ENCODE results near the gene SEMA5A. TPM values are rescaled to one million over a fixed set of nuclear protein-coding genes. Genes with fewer than 3 reads are reported as not detected.
A peak's percentile ranks its signal among the peaks of the same experiment; 100 is the strongest.

The SEMA5A gene
- polyA plus RNA-seq, 1 experiment = 98.4 TPM

DNA sequence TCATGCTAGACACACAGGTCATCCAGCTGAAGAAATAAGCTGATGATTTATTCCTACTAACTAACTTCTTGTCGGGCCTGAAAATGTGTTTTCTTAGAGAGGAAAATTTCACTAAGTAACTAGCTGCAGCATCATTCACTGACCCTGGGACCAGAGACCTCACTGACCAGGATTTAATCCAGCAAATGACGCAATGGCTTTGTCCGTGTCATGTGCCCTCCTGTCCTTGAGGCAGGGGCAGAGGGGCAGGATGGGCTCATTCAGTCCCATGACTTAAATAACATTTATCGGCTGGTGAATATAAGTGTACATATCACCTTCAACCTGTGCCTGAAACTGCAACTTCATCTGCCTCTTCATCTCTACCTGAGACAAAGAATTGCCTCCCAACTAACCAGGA is 154.8 kb downstream of the SEMA5A start:
- no peak overlapping the region for H3K4me3 ChIP-seq (ENCODE audit: low read depth, low read length)
- ChIA-PET POLR2A (no interaction called here), CTCF (no interaction called here)
- H3K36me3 ChIP-seq (ENCODE audit: control insufficient read depth, insufficient read depth, low read length) = peaks cover 2% of the 10 kb centered on the region
- no peak for DNase-seq (ENCODE audit: low read depth)
- H3K27me3 ChIP-seq (ENCODE audit: control insufficient read depth, insufficient read depth, low read length) = no peaks in the 10 kb centered on the region
- TF ChIP-seq, protein P1, sequence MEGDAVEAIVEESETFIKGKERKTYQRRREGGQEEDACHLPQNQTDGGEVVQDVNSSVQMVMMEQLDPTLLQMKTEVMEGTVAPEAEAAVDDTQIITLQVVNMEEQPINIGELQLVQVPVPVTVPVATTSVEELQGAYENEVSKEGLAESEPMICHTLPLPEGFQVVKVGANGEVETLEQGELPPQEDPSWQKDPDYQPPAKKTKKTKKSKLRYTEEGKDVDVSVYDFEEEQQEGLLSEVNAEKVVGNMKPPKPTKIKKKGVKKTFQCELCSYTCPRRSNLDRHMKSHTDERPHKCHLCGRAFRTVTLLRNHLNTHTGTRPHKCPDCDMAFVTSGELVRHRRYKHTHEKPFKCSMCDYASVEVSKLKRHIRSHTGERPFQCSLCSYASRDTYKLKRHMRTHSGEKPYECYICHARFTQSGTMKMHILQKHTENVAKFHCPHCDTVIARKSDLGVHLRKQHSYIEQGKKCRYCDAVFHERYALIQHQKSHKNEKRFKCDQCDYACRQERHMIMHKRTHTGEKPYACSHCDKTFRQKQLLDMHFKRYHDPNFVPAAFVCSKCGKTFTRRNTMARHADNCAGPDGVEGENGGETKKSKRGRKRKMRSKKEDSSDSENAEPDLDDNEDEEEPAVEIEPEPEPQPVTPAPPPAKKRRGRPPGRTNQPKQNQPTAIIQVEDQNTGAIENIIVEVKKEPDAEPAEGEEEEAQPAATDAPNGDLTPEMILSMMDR (IDR thresholded peaks at IDR 0.05; ENCODE audit: insufficient read depth, low read depth, low read length) = no peak

DNA sequence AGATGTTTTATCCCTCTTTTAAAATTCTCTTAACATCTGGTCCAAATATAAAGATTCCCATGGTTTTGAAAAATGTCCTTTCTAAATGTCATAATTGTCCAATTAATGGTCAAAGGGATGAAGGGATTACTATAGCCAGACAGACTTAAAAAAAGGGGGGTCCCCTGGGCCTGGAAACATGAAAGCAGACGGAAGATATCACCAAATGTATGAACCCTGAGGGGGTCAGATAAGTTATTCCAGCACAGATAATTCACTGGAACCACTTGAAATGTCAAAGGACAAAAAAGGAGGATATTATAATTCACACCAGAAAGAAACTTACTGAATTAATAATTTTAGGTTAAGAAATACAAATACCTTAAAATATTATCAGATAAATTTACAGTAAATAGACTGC is 155.8 kb downstream of the SEMA5A start:
- Histone ChIP-seq H3K27me3 (ENCODE audit: control insufficient read depth, insufficient read depth, low read length) (no peaks in the 10 kb centered on the region), H3K4me3 (ENCODE audit: low read depth, low read length) (no peak overlapping the region), H3K36me3 (ENCODE audit: control insufficient read depth, insufficient read depth, low read length) (peaks cover 2% of the 10 kb centered on the region)
- no peak for DNase-seq (ENCODE audit: low read depth)
- ChIA-PET CTCF (no interaction called here), POLR2A (no interaction called here)
- TF ChIP-seq, protein P1 (IDR thresholded peaks at IDR 0.05; ENCODE audit: insufficient read depth, low read depth, low read length) = no peak

DNA sequence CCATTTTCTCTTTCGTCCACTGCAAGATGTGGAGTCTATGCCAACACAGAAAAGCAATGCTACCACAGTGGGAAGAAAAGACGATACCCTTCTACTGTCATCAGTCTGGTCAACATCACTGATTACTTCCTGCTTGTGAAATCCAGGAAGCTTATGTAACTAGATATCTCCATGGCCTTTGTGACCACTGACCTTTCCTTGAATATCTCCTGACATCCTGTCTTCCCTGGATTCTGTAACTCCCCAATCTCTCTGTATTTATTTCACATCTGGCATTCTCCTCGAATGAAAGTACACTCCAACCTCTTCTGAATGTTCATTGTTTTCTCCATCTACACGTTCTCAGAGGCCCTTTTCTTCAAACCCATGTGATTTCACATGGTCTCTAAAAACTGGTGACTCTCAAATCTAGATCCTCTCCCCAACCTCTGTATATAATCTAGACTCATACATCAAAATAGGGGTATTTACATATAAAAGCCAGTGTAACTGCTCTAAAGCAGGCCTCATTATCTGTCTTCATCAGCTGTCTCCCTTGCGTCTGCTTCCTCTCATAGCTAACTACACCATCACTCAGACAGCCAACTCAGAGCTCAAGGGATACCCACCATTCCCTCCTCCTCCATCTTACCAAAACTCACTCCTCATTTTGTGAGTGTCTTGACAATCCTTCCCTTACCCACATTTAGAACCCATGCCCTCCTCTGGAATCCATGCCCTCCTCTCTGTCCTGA is 156.8 kb downstream of the SEMA5A start:
- ChIA-PET POLR2A (no interaction called here), CTCF (no interaction called here)
- Histone ChIP-seq H3K27me3 (ENCODE audit: control insufficient read depth, insufficient read depth, low read length) (no peaks in the 10 kb centered on the region), H3K4me3 (ENCODE audit: low read depth, low read length) (no peak overlapping the region), H3K36me3 (ENCODE audit: control insufficient read depth, insufficient read depth, low read length) (peaks cover under 1% of the 10 kb centered on the region)
- no peak for DNase-seq (ENCODE audit: low read depth)
- TF ChIP-seq, protein P1 (IDR thresholded peaks at IDR 0.05; ENCODE audit: insufficient read depth, low read depth, low read length) = no peak

DNA sequence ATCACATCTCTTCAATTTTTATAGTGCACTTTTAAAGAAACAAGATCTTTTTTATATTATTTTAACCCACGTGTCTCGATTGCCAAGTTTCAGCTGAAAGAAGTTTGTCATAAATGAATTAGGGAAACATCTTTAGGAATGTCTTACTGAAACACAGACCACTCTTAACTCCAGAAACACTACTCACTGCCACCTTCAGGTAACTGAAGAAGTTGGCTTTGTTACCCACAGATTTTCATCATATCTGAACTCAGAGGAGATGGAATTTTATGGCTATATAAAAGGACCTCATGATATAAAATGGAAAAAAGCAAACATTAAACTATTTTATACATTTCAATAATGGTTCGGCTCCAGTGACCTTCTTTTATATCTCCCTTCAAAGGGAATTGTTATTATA is 158.0 kb downstream of the SEMA5A start:
- ChIA-PET POLR2A (interaction anchor here (0.6 kb wide), 1 partner anchor 17 kb away, joined by 4 read pairs; no protein-coding TSS in a partner anchor), CTCF (no interaction called here)
- TF ChIP-seq, protein P1 (IDR thresholded peaks at IDR 0.05; ENCODE audit: insufficient read depth, low read depth, low read length) = peak; percentile 12; the same call in 1 of the 2 replicates
- DNase-seq (ENCODE audit: low read depth) = no peak
- no peak overlapping the region for H3K4me3 ChIP-seq (ENCODE audit: low read depth, low read length)
- H3K27me3 ChIP-seq (ENCODE audit: control insufficient read depth, insufficient read depth, low read length) = no peaks in the 10 kb centered on the region
- H3K36me3 ChIP-seq (ENCODE audit: control insufficient read depth, insufficient read depth, low read length) = no peaks in the 10 kb centered on the region; the same call in 1 of the 2 replicates

DNA sequence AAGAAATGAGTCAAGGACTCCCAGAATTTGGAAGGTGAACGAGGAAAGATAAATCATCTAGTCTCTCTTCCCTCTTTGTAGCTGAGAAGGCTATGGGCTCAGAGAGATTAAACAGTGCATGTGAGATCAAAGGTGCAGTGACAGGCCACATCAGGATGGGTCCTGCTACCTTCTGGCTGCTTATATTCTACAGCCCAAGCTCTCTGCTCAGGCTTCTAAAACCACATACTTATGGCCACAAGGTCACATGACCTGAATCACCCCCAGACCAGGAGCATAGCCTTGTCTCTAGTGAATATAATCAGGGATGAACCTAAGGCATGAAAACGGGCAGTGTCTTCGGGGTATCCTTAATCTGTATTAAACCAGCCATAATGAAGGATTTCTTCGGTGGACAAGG is 158.9 kb downstream of the SEMA5A start:
- no peaks in the 10 kb centered on the region; the same call in 1 of the 2 replicates for H3K36me3 ChIP-seq (ENCODE audit: control insufficient read depth, insufficient read depth, low read length)
- DNase-seq (ENCODE audit: low read depth) = no peak
- H3K4me3 ChIP-seq (ENCODE audit: low read depth, low read length) = no peak overlapping the region
- TF ChIP-seq, protein P1 (IDR thresholded peaks at IDR 0.05; ENCODE audit: insufficient read depth, low read depth, low read length) = no peak
- CTCF ChIA-PET = interaction anchor here (0.6 kb wide), 1 partner anchor 100 kb away, joined by 3 read pairs; no protein-coding TSS in a partner anchor
- POLR2A ChIA-PET = interaction anchor here (0.6 kb wide), 1 partner anchor 79 kb away, joined by 4 read pairs; no protein-coding TSS in a partner anchor
- H3K27me3 ChIP-seq (ENCODE audit: control insufficient read depth, insufficient read depth, low read length) = no peaks in the 10 kb centered on the region

All from BJ (cell line).